ENCODE results near the gene TLX3.
A peak's percentile ranks its signal among the peaks of the same experiment; 100 is the strongest.

TLX3 gene

DNA sequence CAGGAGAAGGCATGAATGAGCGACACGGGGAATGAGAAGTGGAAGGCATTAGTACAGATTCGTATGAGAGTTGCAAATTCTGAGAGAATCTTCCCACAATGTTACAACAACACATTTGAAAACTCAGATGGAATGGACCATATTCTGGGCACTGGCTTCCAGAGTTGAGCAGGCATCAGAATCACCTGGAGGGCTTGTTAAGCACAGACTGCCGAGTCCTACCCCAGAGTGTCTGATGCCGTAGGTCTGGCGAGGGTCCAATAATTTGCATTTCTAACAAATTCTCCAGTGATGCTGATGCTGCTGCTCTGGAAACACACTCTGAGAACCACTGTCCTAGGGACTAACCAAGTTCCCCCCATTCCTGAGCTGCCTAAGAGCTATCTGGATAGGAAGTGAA is 2.9 kb upstream of the TLX3 start:
- Histone ChIP-seq H3K4me1 (ENCODE audit: low read length) (no peaks in the 10 kb centered on the region), H2AFZ (ENCODE audit: low read depth, low read length) (no peak overlapping the region), H3K79me2 (ENCODE audit: low read length) (no peaks in the 10 kb centered on the region), H4K20me1 (ENCODE audit: insufficient read depth, low read length) (no peaks in the 10 kb centered on the region), H3K27ac (ENCODE audit: low read length) (no peak overlapping the region), H3K4me3 (ENCODE audit: low read length) (no peak overlapping the region), H3K36me3 (replicated peaks; ENCODE audit: low read depth, low read length) (no peaks in the 10 kb centered on the region), H3K9me3 (ENCODE audit: insufficient read depth, low read length) (no peaks in the 10 kb centered on the region), H3K27me3 (ENCODE audit: low read depth, low read length) (peaks cover 30% of the 10 kb centered on the region), H3K4me2 (ENCODE audit: low read length) (peak overlapping the region; percentile 14), H3K9ac (ENCODE audit: low read length) (no peak overlapping the region)
- TF ChIP-seq CTCF (IDR thresholded peaks at IDR 0.05; ENCODE audit: low read depth, low read length) = no peak
- no peak for TF ChIP-seq EZH2phosphoT487 (IDR thresholded peaks at IDR 0.05; ENCODE audit: low read depth)

GRCh38 chr5:171306781-171307591 is 2.1 kb upstream of the TLX3 start:
- Histone ChIP-seq H3K4me1 (ENCODE audit: low read length) (no peaks in the 10 kb centered on the region), H3K27ac (ENCODE audit: low read length) (no peak overlapping the region), H3K9ac (ENCODE audit: low read length) (no peak overlapping the region), H3K4me3 (ENCODE audit: low read length) (no peak overlapping the region), H3K79me2 (ENCODE audit: low read length) (no peaks in the 10 kb centered on the region), H4K20me1 (ENCODE audit: insufficient read depth, low read length) (no peaks in the 10 kb centered on the region), H2AFZ (ENCODE audit: low read depth, low read length) (no peak overlapping the region), H3K27me3 (ENCODE audit: low read depth, low read length) (peaks cover 30% of the 10 kb centered on the region), H3K9me3 (ENCODE audit: insufficient read depth, low read length) (no peaks in the 10 kb centered on the region), H3K4me2 (ENCODE audit: low read length) (no peak overlapping the region), H3K36me3 (replicated peaks; ENCODE audit: low read depth, low read length) (no peaks in the 10 kb centered on the region)
- TF ChIP-seq CTCF (IDR thresholded peaks at IDR 0.05; ENCODE audit: low read depth, low read length) (no peak), EZH2phosphoT487 (IDR thresholded peaks at IDR 0.05; ENCODE audit: low read depth) (no peak)

GRCh38 chr5:171307789-171308452 is 1.1 kb upstream of the TLX3 start:
- H3K79me2 ChIP-seq (ENCODE audit: low read length) = no peaks in the 10 kb centered on the region
- H3K4me2 ChIP-seq (ENCODE audit: low read length) = no peak overlapping the region
- no peak overlapping the region for H3K27ac ChIP-seq (ENCODE audit: low read length)
- no peak for TF ChIP-seq CTCF (IDR thresholded peaks at IDR 0.05; ENCODE audit: low read depth, low read length)
- no peak for TF ChIP-seq EZH2phosphoT487 (IDR thresholded peaks at IDR 0.05; ENCODE audit: low read depth)
- H3K4me3 ChIP-seq (ENCODE audit: low read length) = no peak overlapping the region
- H3K4me1 ChIP-seq (ENCODE audit: low read length) = no peaks in the 10 kb centered on the region
- no peak overlapping the region for H3K9ac ChIP-seq (ENCODE audit: low read length)
- H3K27me3 ChIP-seq (ENCODE audit: low read depth, low read length) = peaks cover 30% of the 10 kb centered on the region
- no peaks in the 10 kb centered on the region for H3K9me3 ChIP-seq (ENCODE audit: insufficient read depth, low read length)
- H3K36me3 ChIP-seq (replicated peaks; ENCODE audit: low read depth, low read length) = no peaks in the 10 kb centered on the region
- no peak overlapping the region for H2AFZ ChIP-seq (ENCODE audit: low read depth, low read length)
- no peaks in the 10 kb centered on the region for H4K20me1 ChIP-seq (ENCODE audit: insufficient read depth, low read length)

Data from OCI-LY3 (cell line).